ENCODE results near the gene ZNF768. TPM values are rescaled to one million over a fixed set of nuclear protein-coding genes. Genes with fewer than 3 reads are reported as not detected.

Gene ZNF768
- total RNA-seq, 1 experiment from 2014 or later = 48.8 TPM

- Histone ChIP-seq H3K27me3 (ENCODE audit: insufficient read depth, low read length) (no peaks in the 10 kb centered on the region), H3K27ac (ENCODE audit: low read depth, low read length) (no peak overlapping the region), H2AFZ (ENCODE audit: low read depth, low read length, poor library complexity, severe bottlenecking) (no peak overlapping the region), H3K9me3 (ENCODE audit: control insufficient read depth in 1 of 2, insufficient read depth in 1 of 2, low read depth in 1 of 2, low read length in 2 of 2) (no peaks in the 10 kb centered on the region), H3K4me1 (ENCODE audit: control insufficient read depth in 1 of 2, insufficient read depth in 2 of 2, low read length in 2 of 2) (peaks cover 7 to 9% of the 10 kb centered on the region in 2 experiments), H3K36me3 (ENCODE audit: control insufficient read depth in 1 of 2, insufficient read depth in 2 of 2, low read length in 2 of 2) (no peaks in the 10 kb centered on the region), H3K4me2 (ENCODE audit: low read length) (peak overlapping the region; percentile 30; the same call in 1 of the 2 replicates), H3K9me2 (ENCODE audit: insufficient read depth) (no peaks in the 10 kb centered on the region), H3K79me2 (ENCODE audit: insufficient read depth, low read length) (no peaks in the 10 kb centered on the region), H4K20me1 (ENCODE audit: insufficient read depth) (no peaks in the 10 kb centered on the region), H3K9ac (ENCODE audit: low read length) (no peak overlapping the region), H3K4me3 (replicated peaks in 1 of 2; ENCODE audit: low read depth in 1 of 2, low read length in 2 of 2) (no peak overlapping the region)
- RAD21 ChIA-PET (ENCODE audit: low non-redundant PET in 1 of 2, low total read pairs in 2 of 2, uncharacterized antibody in 2 of 2, unreplicated experiment in 2 of 2) = no interaction called here
- CTCF ChIA-PET = no interaction called here
- BruUV-seq (replicated peaks) = no TSS peak
- DNase-seq (ENCODE audit: low read depth, low spot score) (no peak), ATAC-seq (peak; percentile 55)
- intact Hi-C loops (cut with micrococcal nuclease) = no loop called here
- no peak for TF ChIP-seq CEBPB (IDR thresholded peaks at IDR 0.05; ENCODE audit: low read depth)
- TF ChIP-seq FOSL1 (IDR thresholded peaks at IDR 0.05; ENCODE audit: low read depth) = 0 out of 2 replicates have a peak, but pooled peaks have one; percentile 25
- POLR2A ChIA-PET = interaction anchor here (1.1 kb wide), 1 partner anchor 322 kb away, joined by 3 read pairs; no protein-coding TSS in a partner anchor
Observed at GRCh38 chr16:30491744-30492308, 34.5 kb downstream of the ZNF768 start.

GRCh38 chr16:30491229-30491628 is 35.1 kb downstream of the ZNF768 start:
- TF ChIP-seq ZNF274 (IDR thresholded peaks at IDR 0.05; ENCODE audit: low read depth, low read length) = no peak
- TF ChIP-seq POLR2AphosphoS5 (IDR thresholded peaks at IDR 0.05; ENCODE audit: low read depth, low read length) = no peak
- no peak for TF ChIP-seq ATF3 (IDR thresholded peaks at IDR 0.05)
- no peak for TF ChIP-seq SIN3A (IDR thresholded peaks at IDR 0.05; ENCODE audit: low read depth)
- no peak for TF ChIP-seq CEBPB (IDR thresholded peaks at IDR 0.05; ENCODE audit: low read depth)
- no peak for TF ChIP-seq EZH2phosphoT487 (IDR thresholded peaks at IDR 0.05; ENCODE audit: borderline replicate concordance)
- no peak for TF ChIP-seq SP1 (IDR thresholded peaks at IDR 0.05; ENCODE audit: low read depth)
- no peak for TF ChIP-seq EGR1 (IDR thresholded peaks at IDR 0.05; ENCODE audit: low read depth)
- no peak for TF ChIP-seq MAX (IDR thresholded peaks at IDR 0.05)
- TF ChIP-seq RAD21 (IDR thresholded peaks at IDR 0.05; ENCODE audit: low read depth) = no peak
- no peak for TF ChIP-seq SRF (IDR thresholded peaks at IDR 0.05; ENCODE audit: low read depth)
- TF ChIP-seq ZBTB33 (IDR thresholded peaks at IDR 0.05; ENCODE audit: extremely low read depth, insufficient replicate concordance, low read length) = no peak
- H4K20me1 ChIP-seq (ENCODE audit: insufficient read depth) = no peaks in the 10 kb centered on the region
- ATAC-seq = no peak
- H2AFZ ChIP-seq (ENCODE audit: low read depth, low read length, poor library complexity, severe bottlenecking) = no peak overlapping the region
- H3K79me2 ChIP-seq (ENCODE audit: insufficient read depth, low read length) = no peaks in the 10 kb centered on the region
- peaks cover 7% of the 10 kb centered on the region in 2 experiments for H3K4me1 ChIP-seq (ENCODE audit: control insufficient read depth in 1 of 2, insufficient read depth in 2 of 2, low read length in 2 of 2)
- no peak for DNase-seq (ENCODE audit: low read depth, low spot score)
- H3K27ac ChIP-seq (ENCODE audit: low read depth, low read length) = no peak overlapping the region
- no peak overlapping the region for H3K9ac ChIP-seq (ENCODE audit: low read length)
- no peak overlapping the region for H3K4me2 ChIP-seq (ENCODE audit: low read length)
- H3K9me2 ChIP-seq (ENCODE audit: insufficient read depth) = no peaks in the 10 kb centered on the region
- no peak overlapping the region for H3K4me3 ChIP-seq (replicated peaks in 1 of 2; ENCODE audit: low read depth in 1 of 2, low read length in 2 of 2)
- ChIA-PET CTCF (no interaction called here), POLR2A (interaction anchor here (1.1 kb wide), 1 partner anchor 323 kb away, joined by 3 read pairs; no protein-coding TSS in a partner anchor), RAD21 (ENCODE audit: low non-redundant PET in 1 of 2, low total read pairs in 2 of 2, uncharacterized antibody in 2 of 2, unreplicated experiment in 2 of 2) (no interaction called here)
- H3K36me3 ChIP-seq (ENCODE audit: control insufficient read depth in 1 of 2, insufficient read depth in 2 of 2, low read length in 2 of 2) = no peaks in the 10 kb centered on the region
- no TSS peak for BruUV-seq (replicated peaks)
- H3K27me3 ChIP-seq (ENCODE audit: insufficient read depth, low read length) = no peaks in the 10 kb centered on the region
- H3K9me3 ChIP-seq (ENCODE audit: control insufficient read depth in 1 of 2, insufficient read depth in 1 of 2, low read depth in 1 of 2, low read length in 2 of 2) = no peaks in the 10 kb centered on the region
- intact Hi-C loops (cut with micrococcal nuclease) = no loop called here
